ENCODE data around the gene SPRR5. TPM values are rescaled to one million over a fixed set of nuclear protein-coding genes. Genes with fewer than 3 reads are reported as not detected.

SPRR5 gene, protein sequence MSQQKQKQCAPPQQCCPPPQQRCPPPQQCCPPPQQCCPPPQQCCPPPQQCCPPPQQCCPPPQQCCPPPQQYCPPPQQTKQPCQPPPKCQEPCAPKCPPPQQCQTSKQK
- not detected for total RNA-seq
- not detected for total RNA-seq (2013)
- 0 reads per million in 29 experiments for total RNA-seq

DNA sequence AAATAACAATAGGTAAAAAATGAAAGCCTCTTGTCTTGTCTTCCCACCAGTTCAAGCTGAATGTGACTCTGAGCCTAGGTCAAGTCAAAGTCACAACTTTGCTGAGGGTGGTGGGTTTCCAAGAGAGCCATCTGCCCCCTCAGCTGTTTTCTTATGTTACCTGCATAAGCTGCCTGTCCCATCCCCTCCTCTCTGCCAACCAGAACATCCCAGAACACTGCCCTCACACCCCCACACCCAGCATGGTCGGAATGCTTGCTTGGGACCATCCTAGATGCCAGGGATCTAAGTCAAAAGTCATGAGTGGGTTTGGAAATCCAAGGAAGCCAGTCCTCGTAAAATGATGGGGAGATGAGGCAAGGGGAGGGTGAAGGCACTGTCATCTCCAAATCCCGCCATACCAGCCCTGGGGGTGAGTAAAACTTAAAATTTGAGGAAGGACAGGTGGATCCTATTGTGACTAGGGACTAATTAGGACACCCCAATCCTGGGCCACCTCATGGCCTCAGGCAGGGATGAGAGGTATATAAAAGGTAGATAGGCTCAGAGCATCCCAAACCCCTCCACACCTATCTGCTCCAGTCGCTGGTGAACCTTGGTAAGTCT lies at the start of gene SPRR5:
TSS of gene SPRR5 (plus strand) at position 556 of the 606 bp plus-strand sequence. CDS start 1,349 bp downstream, outside the sequence.
- peaks cover 0 to 19% of the 10 kb centered on the region in 2 experiments for H3K27me3 ChIP-seq (replicated peaks in 1 of 2; ENCODE audit: control insufficient read depth in 2 of 2, extremely low read depth in 1 of 2, insufficient read depth in 2 of 2, low read length in 1 of 2)
- ChIA-PET CTCF (no interaction called here), POLR2A (no interaction called here)
- H3K27ac Mint-ChIP-seq: no peak within 1 kb of the TSS
- ATAC-seq (replicated peaks in 1 of 4) (no peak), DNase-seq (no peak)
- no peaks in the 10 kb centered on the region for H3K9me3 ChIP-seq
- H3K36me3 ChIP-seq (ENCODE audit: control insufficient read depth in 2 of 2, extremely low read depth in 1 of 2, insufficient read depth in 1 of 2, low read length in 1 of 2): no peaks in the 10 kb centered on the region
- H3K36me3 Mint-ChIP-seq: no peaks in the 10 kb centered on the region
- no peak within 1 kb of the TSS for H3K4me3 Mint-ChIP-seq
- 100% methylated on average over 1 of the region's 4 CpGs for WGBS (ENCODE audit: insufficient coverage)
- H3K27me3 Mint-ChIP-seq: peaks cover 18 to 28% of the 10 kb centered on the region in 2 donors
- H3K9me3 Mint-ChIP-seq: no peaks in the 10 kb centered on the region
- no peak within 1 kb of the TSS for H3K4me3 ChIP-seq (ENCODE audit: control insufficient read depth in 1 of 2, extremely low read depth in 1 of 2, low read length in 1 of 2)
- no peak within 1 kb of the TSS for H3K27ac ChIP-seq (ENCODE audit: low read length)
- H3K4me1 ChIP-seq (ENCODE audit: control insufficient read depth in 1 of 2, extremely low read depth in 1 of 2, insufficient read depth in 2 of 2, low read length in 2 of 2): no peaks in the 10 kb centered on the region
- H3K4me1 Mint-ChIP-seq: no peaks in the 10 kb centered on the region

DNA sequence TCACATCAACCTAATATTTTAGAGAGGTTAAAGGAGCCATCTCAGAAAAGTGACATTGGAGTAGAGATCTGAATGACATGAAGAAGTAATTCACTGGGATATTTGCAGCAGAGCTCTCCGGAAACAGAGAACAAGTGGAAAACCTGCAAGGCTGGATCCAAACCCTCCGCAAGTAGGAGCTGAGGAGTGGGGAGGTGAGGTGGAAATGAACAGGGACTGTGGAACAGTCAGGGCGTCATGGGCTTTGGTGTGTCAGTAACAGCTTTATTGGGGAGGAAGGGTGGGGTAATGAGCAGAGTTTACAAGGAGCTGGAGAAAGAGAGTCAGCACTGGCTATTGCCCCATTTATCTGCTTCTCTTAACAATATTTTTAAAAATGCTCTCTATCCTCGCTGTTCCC lies 48.0 kb upstream of the SPRR5 start:
- Mint-ChIP-seq H3K4me3 (no peak overlapping the region), H3K4me1 (no peaks in the 10 kb centered on the region), H3K27me3 (peaks cover 41 to 44% of the 10 kb centered on the region in 2 donors), H3K27ac (no peak overlapping the region), H3K36me3 (no peaks in the 10 kb centered on the region), H3K9me3 (no peaks in the 10 kb centered on the region)
- 93% methylated on average over 3 of the region's 4 CpGs for WGBS (ENCODE audit: insufficient coverage)
- no peak for ATAC-seq (replicated peaks in 1 of 4)
- Histone ChIP-seq H3K27me3 (replicated peaks in 1 of 2; ENCODE audit: control insufficient read depth in 2 of 2, extremely low read depth in 1 of 2, insufficient read depth in 2 of 2, low read length in 1 of 2) (peaks cover 0 to 11% of the 10 kb centered on the region in 2 experiments), H3K36me3 (ENCODE audit: control insufficient read depth in 2 of 2, extremely low read depth in 1 of 2, insufficient read depth in 1 of 2, low read length in 1 of 2) (no peaks in the 10 kb centered on the region), H3K27ac (ENCODE audit: low read length) (no peak overlapping the region), H3K4me1 (ENCODE audit: control insufficient read depth in 1 of 2, extremely low read depth in 1 of 2, insufficient read depth in 2 of 2, low read length in 2 of 2) (no peaks in the 10 kb centered on the region), H3K9me3 (no peaks in the 10 kb centered on the region), H3K4me3 (ENCODE audit: control insufficient read depth in 1 of 2, extremely low read depth in 1 of 2, low read length in 1 of 2) (no peak overlapping the region)
- DNase-seq: no peak
- ChIA-PET CTCF (interaction anchor here in 1 of 2 donors (0.5 kb wide), 1 partner anchor 13 kb away, joined by 4 read pairs; no protein-coding TSS in a partner anchor), POLR2A (no interaction called here)

DNA sequence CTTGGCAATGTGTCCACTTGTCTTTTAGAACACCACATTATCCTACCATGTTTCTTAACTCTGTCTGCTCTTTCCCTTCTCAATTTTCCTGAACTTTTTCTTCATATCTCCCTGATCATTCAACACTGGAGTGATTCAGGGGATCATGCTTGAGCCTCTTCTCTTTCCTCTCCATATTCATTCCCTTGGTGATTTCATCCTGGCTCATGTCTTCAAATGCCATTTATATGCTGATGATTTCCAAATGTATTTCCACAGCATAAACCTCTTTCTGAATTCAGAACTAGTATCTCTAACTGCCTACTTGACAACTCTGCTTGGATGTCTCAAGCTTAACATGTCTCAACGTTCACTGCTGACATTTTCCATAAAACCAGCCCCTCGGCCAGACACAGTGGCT lies 47.1 kb upstream of the SPRR5 start:
- Histone ChIP-seq H3K4me1 (ENCODE audit: control insufficient read depth in 1 of 2, extremely low read depth in 1 of 2, insufficient read depth in 2 of 2, low read length in 2 of 2) (no peaks in the 10 kb centered on the region), H3K27ac (ENCODE audit: low read length) (no peak overlapping the region), H3K9me3 (no peaks in the 10 kb centered on the region), H3K36me3 (ENCODE audit: control insufficient read depth in 2 of 2, extremely low read depth in 1 of 2, insufficient read depth in 1 of 2, low read length in 1 of 2) (no peaks in the 10 kb centered on the region), H3K27me3 (replicated peaks in 1 of 2; ENCODE audit: control insufficient read depth in 2 of 2, extremely low read depth in 1 of 2, insufficient read depth in 2 of 2, low read length in 1 of 2) (peaks cover 0 to 11% of the 10 kb centered on the region in 2 experiments), H3K4me3 (ENCODE audit: control insufficient read depth in 1 of 2, extremely low read depth in 1 of 2, low read length in 1 of 2) (no peak overlapping the region)
- Mint-ChIP-seq H3K36me3 (no peaks in the 10 kb centered on the region), H3K4me1 (no peaks in the 10 kb centered on the region), H3K9me3 (no peaks in the 10 kb centered on the region), H3K4me3 (no peak overlapping the region), H3K27ac (no peak overlapping the region), H3K27me3 (peaks cover 38% of the 10 kb centered on the region in 2 donors)
- DNase-seq: no peak
- POLR2A ChIA-PET: no interaction called here
- 80% methylated on average over 1 of the region's 2 CpGs for WGBS (ENCODE audit: insufficient coverage)
- CTCF ChIA-PET: no interaction called here
- no peak for ATAC-seq (replicated peaks in 1 of 4)

DNA sequence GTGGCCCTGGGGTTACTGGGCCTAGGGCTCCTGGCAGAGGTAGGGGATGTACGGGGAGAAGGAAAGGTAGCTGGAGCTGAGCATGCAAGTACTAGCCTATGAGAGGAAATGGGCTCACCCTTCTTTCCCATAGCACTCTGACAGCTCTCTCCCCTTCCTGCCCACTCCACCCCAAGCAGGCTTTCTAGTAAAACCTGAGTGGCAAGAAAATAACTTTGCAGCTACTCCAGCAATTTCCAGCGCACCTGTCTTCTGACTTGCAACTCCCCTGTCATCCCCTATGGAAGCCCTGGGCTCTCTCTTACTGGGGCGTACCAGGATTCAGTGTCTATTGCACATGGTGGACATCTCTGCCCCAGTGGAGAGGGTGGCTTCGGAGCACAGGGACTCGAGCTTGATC lies 45.4 kb upstream of the SPRR5 start:
- WGBS (ENCODE audit: insufficient coverage): 94% methylated on average over 2 of the region's 5 CpGs
- no peaks in the 10 kb centered on the region for H3K36me3 ChIP-seq (ENCODE audit: control insufficient read depth in 2 of 2, extremely low read depth in 1 of 2, insufficient read depth in 1 of 2, low read length in 1 of 2)
- POLR2A ChIA-PET: no interaction called here
- Mint-ChIP-seq H3K9me3 (no peaks in the 10 kb centered on the region), H3K27me3 (peaks cover 37 to 40% of the 10 kb centered on the region in 2 donors), H3K27ac (no peak overlapping the region), H3K36me3 (no peaks in the 10 kb centered on the region), H3K4me3 (no peak overlapping the region), H3K4me1 (no peaks in the 10 kb centered on the region)
- CTCF ChIA-PET: no interaction called here
- no peak overlapping the region for H3K27ac ChIP-seq (ENCODE audit: low read length)
- no peak overlapping the region for H3K4me3 ChIP-seq (ENCODE audit: control insufficient read depth in 1 of 2, extremely low read depth in 1 of 2, low read length in 1 of 2)
- no peaks in the 10 kb centered on the region for H3K9me3 ChIP-seq
- DNase-seq: no peak
- peaks cover 0 to 13% of the 10 kb centered on the region in 2 experiments for H3K27me3 ChIP-seq (replicated peaks in 1 of 2; ENCODE audit: control insufficient read depth in 2 of 2, extremely low read depth in 1 of 2, insufficient read depth in 2 of 2, low read length in 1 of 2)
- no peak for ATAC-seq (replicated peaks in 1 of 4)
- no peaks in the 10 kb centered on the region for H3K4me1 ChIP-seq (ENCODE audit: control insufficient read depth in 1 of 2, extremely low read depth in 1 of 2, insufficient read depth in 2 of 2, low read length in 2 of 2)

DNA sequence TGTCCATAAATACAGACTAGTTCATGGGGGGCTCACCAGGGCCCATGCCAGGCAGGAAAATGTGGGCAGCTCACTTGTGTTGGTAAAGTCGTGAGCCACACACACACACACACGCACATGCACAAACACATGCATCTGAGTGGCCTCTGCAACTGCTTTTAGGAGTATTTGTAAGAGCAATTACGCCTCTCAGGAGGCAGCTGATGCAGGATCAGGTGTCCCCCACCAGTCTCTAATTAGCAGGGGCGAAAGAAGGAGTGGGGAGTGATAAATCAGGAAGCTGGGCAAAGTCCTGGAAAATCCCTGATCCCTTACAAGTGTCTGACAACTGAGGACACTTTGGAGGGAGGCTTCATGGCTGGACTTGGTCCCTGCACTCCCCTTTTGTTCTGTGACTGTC lies 44.4 kb upstream of the SPRR5 start:
- ChIA-PET POLR2A (no interaction called here), CTCF (no interaction called here)
- no peaks in the 10 kb centered on the region for H3K9me3 Mint-ChIP-seq
- Histone ChIP-seq H3K36me3 (ENCODE audit: control insufficient read depth in 2 of 2, extremely low read depth in 1 of 2, insufficient read depth in 1 of 2, low read length in 1 of 2) (no peaks in the 10 kb centered on the region), H3K4me1 (ENCODE audit: control insufficient read depth in 1 of 2, extremely low read depth in 1 of 2, insufficient read depth in 2 of 2, low read length in 2 of 2) (no peaks in the 10 kb centered on the region), H3K27ac (ENCODE audit: low read length) (no peak overlapping the region), H3K9me3 (no peaks in the 10 kb centered on the region), H3K4me3 (ENCODE audit: control insufficient read depth in 1 of 2, extremely low read depth in 1 of 2, low read length in 1 of 2) (no peak overlapping the region), H3K27me3 (replicated peaks in 1 of 2; ENCODE audit: control insufficient read depth in 2 of 2, extremely low read depth in 1 of 2, insufficient read depth in 2 of 2, low read length in 1 of 2) (peaks cover 0 to 16% of the 10 kb centered on the region in 2 experiments)
- no CpG with 5 or more reads among the region's 4 CpGs for WGBS (ENCODE audit: insufficient coverage)
- no peak overlapping the region for H3K27ac Mint-ChIP-seq
- H3K27me3 Mint-ChIP-seq: peaks cover 36 to 38% of the 10 kb centered on the region in 2 donors
- H3K4me1 Mint-ChIP-seq: no peaks in the 10 kb centered on the region
- no peak for DNase-seq
- no peaks in the 10 kb centered on the region for H3K36me3 Mint-ChIP-seq
- no peak overlapping the region for H3K4me3 Mint-ChIP-seq
- no peak for ATAC-seq (replicated peaks in 1 of 4)

DNA sequence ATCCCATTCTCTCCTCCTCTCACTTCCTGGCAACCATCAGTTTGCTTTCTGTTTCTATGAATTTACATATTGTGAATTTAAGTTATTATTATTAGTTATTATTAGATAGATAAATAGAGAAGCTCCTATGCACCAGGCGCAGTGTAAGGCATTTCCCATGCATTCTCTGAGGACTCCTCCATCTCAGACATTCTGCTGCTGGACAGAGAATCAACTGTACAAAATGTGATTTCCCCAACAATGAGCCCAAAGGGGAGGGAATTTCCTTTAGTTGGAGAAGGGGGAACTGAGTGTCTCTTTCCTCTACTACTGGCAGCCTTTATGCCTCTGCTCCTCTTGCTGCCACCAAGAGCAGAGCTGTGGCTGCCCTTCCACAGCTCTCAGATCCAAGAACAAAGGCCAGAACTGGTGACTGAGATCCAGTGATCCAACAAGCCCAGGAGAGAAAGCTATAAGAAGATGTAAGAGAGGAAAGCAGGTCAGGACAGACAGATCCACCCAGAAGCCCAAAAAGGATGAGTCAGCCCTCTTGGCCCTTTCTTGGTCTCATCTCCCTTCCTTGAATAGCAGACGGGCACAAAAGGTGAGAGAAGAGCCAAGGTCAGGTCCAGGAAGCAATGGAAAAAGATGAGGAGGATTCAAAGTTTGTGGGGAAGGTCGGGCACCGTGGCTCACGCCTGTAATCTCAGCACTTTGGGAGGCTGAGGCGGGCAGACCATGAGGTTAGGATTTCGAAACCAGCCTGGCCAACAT lies 42.1 kb upstream of the SPRR5 start:
- Mint-ChIP-seq H3K9me3 (peaks cover 0 to 3% (median 0%) of the 10 kb centered on the region in 3 donors), H3K36me3 (no peaks in the 10 kb centered on the region), H3K27ac (no peak overlapping the region), H3K27me3 (peaks cover 43 to 48% of the 10 kb centered on the region in 2 donors), H3K4me1 (no peaks in the 10 kb centered on the region), H3K4me3 (no peak overlapping the region)
- Histone ChIP-seq H3K27ac (ENCODE audit: low read length) (no peak overlapping the region), H3K4me1 (ENCODE audit: control insufficient read depth in 1 of 2, extremely low read depth in 1 of 2, insufficient read depth in 2 of 2, low read length in 2 of 2) (no peaks in the 10 kb centered on the region), H3K4me3 (ENCODE audit: control insufficient read depth in 1 of 2, extremely low read depth in 1 of 2, low read length in 1 of 2) (no peak overlapping the region), H3K36me3 (ENCODE audit: control insufficient read depth in 2 of 2, extremely low read depth in 1 of 2, insufficient read depth in 1 of 2, low read length in 1 of 2) (no peaks in the 10 kb centered on the region), H3K9me3 (no peaks in the 10 kb centered on the region), H3K27me3 (replicated peaks in 1 of 2; ENCODE audit: control insufficient read depth in 2 of 2, extremely low read depth in 1 of 2, insufficient read depth in 2 of 2, low read length in 1 of 2) (peaks cover 0 to 27% of the 10 kb centered on the region in 2 experiments)
- no peak for ATAC-seq (replicated peaks in 1 of 4)
- no peak for DNase-seq
- WGBS (ENCODE audit: insufficient coverage): no CpG with 5 or more reads among the region's 7 CpGs
- POLR2A ChIA-PET: no interaction called here
- CTCF ChIA-PET: no interaction called here
